ENCODE results near the gene GOLM1. TPM values are rescaled to one million over a fixed set of nuclear protein-coding genes. Genes with fewer than 3 reads are reported as not detected.

Gene GOLM1
- total and polyA plus RNA-seq, 9 donors: 38.0 to 85.9 (median 59.8) TPM

DNA sequence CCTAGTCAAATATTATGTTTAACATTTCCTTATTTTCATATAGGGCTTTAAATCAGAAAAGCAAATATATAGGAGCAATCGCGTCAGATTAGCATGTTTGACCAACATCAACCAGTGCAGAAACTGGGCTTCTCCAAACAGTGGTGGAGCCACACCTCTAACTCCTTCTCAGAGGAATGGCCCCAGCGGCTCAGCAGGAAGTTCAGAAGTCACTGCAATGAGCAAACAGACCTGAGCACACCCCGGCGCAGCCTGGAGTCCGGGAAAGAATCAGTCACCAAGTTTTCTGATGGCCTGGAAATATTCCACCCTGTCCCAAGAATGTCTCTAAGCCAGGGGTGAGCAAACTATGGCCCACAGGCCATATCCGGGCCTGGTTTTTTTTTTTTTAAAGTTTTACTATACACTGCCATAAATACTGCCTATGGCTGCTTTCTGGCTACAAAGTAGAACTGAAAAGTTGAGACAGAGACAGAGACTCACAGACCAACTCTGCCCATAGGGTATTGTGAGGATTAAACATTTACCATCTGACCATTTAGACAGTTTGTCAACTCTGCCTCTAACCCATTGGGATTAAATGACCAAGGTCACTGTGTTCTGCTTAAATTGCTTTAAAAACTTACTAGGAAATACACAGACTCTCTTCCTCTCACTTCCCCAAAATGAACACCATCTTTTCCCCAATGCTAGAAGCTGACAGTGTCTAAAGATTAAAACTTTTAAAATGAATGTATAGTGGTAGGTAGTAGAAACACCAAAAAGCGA, 5.4 kb downstream of the GOLM1 start:
- Histone ChIP-seq H3K9me3 (replicated peaks; ENCODE audit: control insufficient read depth, low read depth, low read length) (peaks cover 5% of the 10 kb centered on the region), H3K27ac (ENCODE audit: low read length) (peak overlapping the region; percentile 32), H3K4me3 (ENCODE audit: low read length) (no peak overlapping the region), H3K36me3 (ENCODE audit: control insufficient read depth, insufficient read depth, low read length) (peaks cover 3% of the 10 kb centered on the region), H3K4me1 (ENCODE audit: control insufficient read depth, insufficient read depth, low read length) (peaks cover 9% of the 10 kb centered on the region), H3K27me3 (ENCODE audit: control insufficient read depth, insufficient read depth, low read length) (no peaks in the 10 kb centered on the region)
- peak; percentile 18 for DNase-seq
- 71% methylated on average over 4 of the region's 8 CpGs for WGBS (ENCODE audit: insufficient coverage)

DNA sequence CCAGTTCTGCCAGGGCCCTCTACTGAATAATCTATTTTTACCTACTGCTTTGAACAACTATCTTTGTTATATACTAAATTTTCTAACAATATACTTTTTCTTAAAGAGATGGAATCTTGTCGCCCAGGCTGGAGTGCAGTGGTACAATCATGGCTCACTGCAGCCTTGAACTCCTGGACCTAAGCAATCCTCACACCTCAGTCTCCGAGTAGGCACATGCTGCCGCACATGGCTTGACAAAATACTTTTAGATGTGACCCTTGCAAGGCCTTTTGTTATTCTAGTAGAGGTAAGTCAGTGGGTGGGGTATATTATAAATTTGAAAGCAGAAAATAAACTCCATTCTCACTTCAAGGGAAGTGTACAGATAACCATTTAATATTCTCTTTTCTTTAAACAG, 7.9 kb downstream of the GOLM1 start:
- WGBS (ENCODE audit: insufficient coverage): no CpG with 5 or more reads among the region's 3 CpGs
- H3K4me1 ChIP-seq (ENCODE audit: control insufficient read depth, insufficient read depth, low read length): no peaks in the 10 kb centered on the region
- peaks cover 3% of the 10 kb centered on the region for H3K36me3 ChIP-seq (ENCODE audit: control insufficient read depth, insufficient read depth, low read length)
- H3K4me3 ChIP-seq (ENCODE audit: low read length): no peak overlapping the region
- H3K9me3 ChIP-seq (replicated peaks; ENCODE audit: control insufficient read depth, low read depth, low read length): peaks cover 5% of the 10 kb centered on the region
- no peaks in the 10 kb centered on the region for H3K27me3 ChIP-seq (ENCODE audit: control insufficient read depth, insufficient read depth, low read length)
- H3K27ac ChIP-seq (ENCODE audit: low read length): no peak overlapping the region
- DNase-seq: no peak

DNA sequence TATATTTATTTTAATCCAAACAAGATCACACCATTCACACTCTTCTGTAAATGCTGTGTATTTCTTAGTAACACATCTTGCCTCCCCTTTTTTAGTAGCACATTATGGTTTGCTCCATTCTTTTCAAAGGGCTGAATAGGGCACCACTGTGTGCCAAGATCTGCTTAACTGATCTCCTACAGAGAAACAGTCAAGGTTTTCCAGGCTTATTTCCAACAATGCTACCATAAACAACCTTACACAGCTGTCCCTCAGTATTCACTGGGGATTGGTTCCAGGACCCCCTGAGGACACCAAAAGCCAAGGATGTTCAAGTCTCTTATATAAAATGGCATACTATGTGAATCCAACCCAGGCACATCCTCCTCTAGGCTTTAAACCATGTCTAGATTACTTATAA, 16.5 kb downstream of the GOLM1 start:
- H3K27me3 ChIP-seq (ENCODE audit: control insufficient read depth, insufficient read depth, low read length): no peaks in the 10 kb centered on the region
- H3K9me3 ChIP-seq (replicated peaks; ENCODE audit: control insufficient read depth, low read depth, low read length): no peaks in the 10 kb centered on the region
- no peak overlapping the region for H3K27ac ChIP-seq (ENCODE audit: low read length)
- no peak for DNase-seq
- peaks cover 14% of the 10 kb centered on the region for H3K36me3 ChIP-seq (ENCODE audit: control insufficient read depth, insufficient read depth, low read length)
- H3K4me3 ChIP-seq (ENCODE audit: low read length): no peak overlapping the region
- H3K4me1 ChIP-seq (ENCODE audit: control insufficient read depth, insufficient read depth, low read length): no peaks in the 10 kb centered on the region

DNA sequence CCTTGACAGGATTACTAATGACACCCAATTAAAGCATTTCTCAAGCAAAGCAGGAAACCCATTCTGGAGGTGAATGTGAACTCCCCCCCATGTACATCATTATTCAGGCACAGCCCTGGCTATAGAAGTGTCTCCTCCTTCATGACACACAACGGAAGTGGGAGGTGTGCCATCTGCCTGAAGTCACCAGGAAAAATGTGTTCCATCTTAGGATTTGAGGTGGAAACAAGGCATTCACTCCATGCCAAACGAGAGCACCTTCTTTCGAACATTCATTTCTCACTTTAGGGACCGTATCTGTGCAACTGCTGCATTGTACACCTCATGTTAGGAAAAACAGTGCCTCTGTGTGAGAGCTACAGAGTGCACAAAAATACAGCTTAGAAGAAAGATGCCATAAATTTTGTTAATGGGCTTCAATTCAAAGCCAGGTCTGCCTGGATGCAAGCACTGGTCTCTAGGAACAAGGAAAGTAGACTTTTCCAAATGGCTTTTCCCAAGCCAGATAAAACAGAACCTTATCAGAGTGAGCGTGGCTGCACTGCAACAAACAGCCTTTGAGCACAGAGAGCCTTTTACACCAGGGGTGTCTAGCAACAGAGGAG, 19.4 kb downstream of the GOLM1 start:
- H3K4me1 ChIP-seq (ENCODE audit: control insufficient read depth, insufficient read depth, low read length): no peaks in the 10 kb centered on the region
- H3K27ac ChIP-seq (ENCODE audit: low read length): no peak overlapping the region
- no peaks in the 10 kb centered on the region for H3K27me3 ChIP-seq (ENCODE audit: control insufficient read depth, insufficient read depth, low read length)
- no peak overlapping the region for H3K4me3 ChIP-seq (ENCODE audit: low read length)
- peaks cover 29% of the 10 kb centered on the region for H3K36me3 ChIP-seq (ENCODE audit: control insufficient read depth, insufficient read depth, low read length)
- peak; percentile 33 for DNase-seq
- 58% methylated on average over 2 of the region's 5 CpGs for WGBS (ENCODE audit: insufficient coverage)
- H3K9me3 ChIP-seq (replicated peaks; ENCODE audit: control insufficient read depth, low read depth, low read length): no peaks in the 10 kb centered on the region

DNA sequence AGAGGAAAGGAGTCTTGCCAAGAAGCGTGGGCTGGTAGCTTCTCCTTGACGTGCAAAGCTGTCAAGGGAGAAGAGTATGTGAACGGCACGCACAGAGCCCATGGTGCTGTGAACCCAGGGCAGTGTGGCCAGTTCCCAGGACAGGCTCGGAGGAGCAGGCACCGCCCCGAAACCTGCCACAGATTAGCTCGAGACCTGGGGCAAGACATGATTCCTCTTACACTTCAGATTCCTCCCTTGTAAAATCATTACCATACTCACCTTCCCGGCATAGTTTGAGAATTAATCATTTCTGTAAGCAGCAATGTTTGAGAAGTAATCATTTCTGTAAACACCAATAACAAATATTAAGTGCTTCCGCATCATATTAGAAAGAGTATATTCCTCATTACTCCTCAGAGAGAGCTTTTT, 19.9 kb downstream of the GOLM1 start:
- peaks cover 34% of the 10 kb centered on the region for H3K36me3 ChIP-seq (ENCODE audit: control insufficient read depth, insufficient read depth, low read length)
- 64% methylated on average over 7 of the region's 10 CpGs for WGBS (ENCODE audit: insufficient coverage)

DNA sequence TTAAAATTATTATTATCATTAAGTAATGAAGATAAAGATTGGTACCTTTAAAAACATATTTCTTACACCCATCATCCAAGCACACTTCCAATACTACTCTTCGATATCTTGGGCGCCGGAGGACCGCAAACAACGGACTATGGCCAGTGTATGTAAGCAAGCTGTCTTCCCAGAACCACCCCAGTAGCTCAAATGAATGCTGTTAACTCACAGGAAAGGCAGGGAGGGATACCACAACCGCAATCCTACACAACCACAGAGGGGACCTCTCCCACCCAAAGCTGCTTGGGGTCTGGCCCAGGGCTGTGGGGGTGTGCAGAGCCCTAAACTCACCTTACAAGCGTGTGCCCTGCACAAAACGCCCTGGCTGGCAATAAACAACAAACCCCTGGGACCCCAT, 20.6 kb downstream of the GOLM1 start:
- no peaks in the 10 kb centered on the region for H3K9me3 ChIP-seq (replicated peaks; ENCODE audit: control insufficient read depth, low read depth, low read length)
- no peaks in the 10 kb centered on the region for H3K4me1 ChIP-seq (ENCODE audit: control insufficient read depth, insufficient read depth, low read length)
- WGBS (ENCODE audit: insufficient coverage): 88% methylated on average over 2 of the region's 8 CpGs
- H3K36me3 ChIP-seq (ENCODE audit: control insufficient read depth, insufficient read depth, low read length): peaks cover 39% of the 10 kb centered on the region
- no peak overlapping the region for H3K4me3 ChIP-seq (ENCODE audit: low read length)
- DNase-seq: no peak
- no peaks in the 10 kb centered on the region for H3K27me3 ChIP-seq (ENCODE audit: control insufficient read depth, insufficient read depth, low read length)
- H3K27ac ChIP-seq (ENCODE audit: low read length): no peak overlapping the region

More for the DNA sequence above, 19.9 kb downstream of the GOLM1 start:
- Histone ChIP-seq H3K27ac (ENCODE audit: low read length) (no peak overlapping the region), H3K4me1 (ENCODE audit: control insufficient read depth, insufficient read depth, low read length) (no peaks in the 10 kb centered on the region), H3K9me3 (replicated peaks; ENCODE audit: control insufficient read depth, low read depth, low read length) (no peaks in the 10 kb centered on the region), H3K27me3 (ENCODE audit: control insufficient read depth, insufficient read depth, low read length) (no peaks in the 10 kb centered on the region), H3K4me3 (ENCODE audit: low read length) (no peak overlapping the region)
- DNase-seq: no peak

DNA sequence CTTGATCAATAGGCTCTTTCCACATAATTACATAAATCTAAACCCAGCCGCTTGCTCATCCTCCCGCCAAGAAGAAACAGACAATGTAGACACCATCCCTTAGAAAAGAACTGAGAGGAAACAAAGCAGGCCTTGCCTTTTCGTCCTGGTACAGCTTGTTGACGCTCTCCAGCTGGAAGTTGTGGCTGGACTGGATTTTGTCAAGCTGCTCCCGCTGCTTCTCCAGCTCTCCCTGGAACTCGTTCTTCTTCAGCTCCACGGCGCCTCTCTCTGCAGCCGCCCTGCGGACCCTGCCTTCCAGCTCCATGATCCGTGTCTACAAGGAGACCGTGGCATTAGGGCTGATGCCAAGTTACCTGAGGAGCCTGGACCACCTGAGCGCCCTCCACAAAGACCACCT, 22.1 kb downstream of the GOLM1 start:
- H3K4me1 ChIP-seq (ENCODE audit: control insufficient read depth, insufficient read depth, low read length): no peaks in the 10 kb centered on the region
- H3K27ac ChIP-seq (ENCODE audit: low read length): no peak overlapping the region
- no peak for DNase-seq
- 84% methylated on average over 13 of the region's 13 CpGs for WGBS (ENCODE audit: insufficient coverage)
- no peaks in the 10 kb centered on the region for H3K9me3 ChIP-seq (replicated peaks; ENCODE audit: control insufficient read depth, low read depth, low read length)
- no peaks in the 10 kb centered on the region for H3K27me3 ChIP-seq (ENCODE audit: control insufficient read depth, insufficient read depth, low read length)
- peaks cover 45% of the 10 kb centered on the region for H3K36me3 ChIP-seq (ENCODE audit: control insufficient read depth, insufficient read depth, low read length)
- no peak overlapping the region for H3K4me3 ChIP-seq (ENCODE audit: low read length)

DNA sequence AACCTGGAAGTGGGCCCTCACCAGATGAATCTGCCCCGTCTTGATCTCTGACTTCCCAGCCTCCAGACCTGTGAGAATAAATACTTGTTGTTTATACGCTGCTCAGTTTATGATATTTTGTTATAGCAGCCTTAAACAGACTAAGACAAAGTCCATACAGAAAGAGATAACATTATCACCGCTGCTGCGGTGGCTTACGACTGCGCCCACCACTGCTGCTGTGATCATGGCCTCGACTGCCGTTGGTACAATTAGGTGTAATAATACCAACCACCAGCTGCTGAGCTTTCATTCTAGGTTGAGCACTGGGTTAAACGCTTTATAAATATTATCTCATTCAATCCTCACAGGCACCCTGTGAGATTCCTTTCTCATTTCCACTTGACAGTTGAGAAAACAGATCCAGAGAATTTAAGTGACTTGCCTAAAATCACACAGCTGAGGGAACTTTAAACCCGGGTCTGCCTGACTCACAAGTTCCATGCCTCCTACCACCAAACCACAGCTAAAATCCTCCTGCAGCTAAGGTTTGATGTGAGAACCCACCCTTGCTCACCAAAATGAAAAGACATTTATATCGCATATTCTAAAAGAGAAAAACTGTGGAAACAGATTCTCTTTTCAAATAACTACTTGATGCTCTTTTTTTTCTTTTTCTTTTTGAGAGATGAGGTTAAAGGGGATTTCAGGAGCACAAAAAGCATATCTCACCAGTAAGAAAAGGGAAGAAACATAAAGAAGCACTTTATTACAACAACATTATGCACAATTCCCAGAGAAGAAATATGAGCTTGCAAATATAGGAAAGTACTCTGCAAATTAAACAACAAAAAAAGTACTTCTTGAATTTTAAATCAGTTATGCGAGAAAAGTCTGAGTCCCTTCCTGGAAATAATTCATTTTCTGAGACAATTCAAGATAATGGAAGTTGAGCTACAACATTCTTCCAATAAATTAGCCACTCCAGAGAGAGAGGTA, 23.9 kb downstream of the GOLM1 start:
- 90% methylated on average over 7 of the region's 12 CpGs for WGBS (ENCODE audit: insufficient coverage)
- Histone ChIP-seq H3K27me3 (ENCODE audit: control insufficient read depth, insufficient read depth, low read length) (no peaks in the 10 kb centered on the region), H3K36me3 (ENCODE audit: control insufficient read depth, insufficient read depth, low read length) (peaks cover 47% of the 10 kb centered on the region), H3K27ac (ENCODE audit: low read length) (no peak overlapping the region), H3K4me1 (ENCODE audit: control insufficient read depth, insufficient read depth, low read length) (no peaks in the 10 kb centered on the region), H3K9me3 (replicated peaks; ENCODE audit: control insufficient read depth, low read depth, low read length) (no peaks in the 10 kb centered on the region), H3K4me3 (ENCODE audit: low read length) (no peak overlapping the region)
- DNase-seq: no peak

DNA sequence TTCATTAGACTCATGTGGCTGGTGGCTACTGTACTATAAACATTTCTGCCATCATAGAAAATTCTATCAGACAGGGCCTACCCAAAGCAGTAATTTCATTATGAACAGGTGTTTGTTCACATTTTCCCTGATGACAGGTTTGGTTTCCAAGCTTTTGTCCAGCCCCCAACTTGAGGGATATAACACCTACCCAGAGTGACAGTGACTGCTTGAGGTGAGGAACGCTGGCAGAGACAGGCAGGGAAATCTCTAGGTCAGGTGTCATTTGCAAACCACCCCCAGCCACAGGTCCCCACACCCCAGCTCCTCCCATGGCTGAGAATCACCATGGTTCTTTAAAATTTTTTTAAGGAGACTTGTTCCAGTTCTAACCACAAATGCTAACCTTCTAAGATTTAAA, 25.5 kb downstream of the GOLM1 start:
- Histone ChIP-seq H3K9me3 (replicated peaks; ENCODE audit: control insufficient read depth, low read depth, low read length) (no peaks in the 10 kb centered on the region), H3K36me3 (ENCODE audit: control insufficient read depth, insufficient read depth, low read length) (peaks cover 43% of the 10 kb centered on the region), H3K4me1 (ENCODE audit: control insufficient read depth, insufficient read depth, low read length) (no peaks in the 10 kb centered on the region), H3K4me3 (ENCODE audit: low read length) (no peak overlapping the region), H3K27ac (ENCODE audit: low read length) (no peak overlapping the region), H3K27me3 (ENCODE audit: control insufficient read depth, insufficient read depth, low read length) (no peaks in the 10 kb centered on the region)
- no peak for DNase-seq
- no CpG with 5 or more reads among the region's 1 CpG for WGBS (ENCODE audit: insufficient coverage)

DNA sequence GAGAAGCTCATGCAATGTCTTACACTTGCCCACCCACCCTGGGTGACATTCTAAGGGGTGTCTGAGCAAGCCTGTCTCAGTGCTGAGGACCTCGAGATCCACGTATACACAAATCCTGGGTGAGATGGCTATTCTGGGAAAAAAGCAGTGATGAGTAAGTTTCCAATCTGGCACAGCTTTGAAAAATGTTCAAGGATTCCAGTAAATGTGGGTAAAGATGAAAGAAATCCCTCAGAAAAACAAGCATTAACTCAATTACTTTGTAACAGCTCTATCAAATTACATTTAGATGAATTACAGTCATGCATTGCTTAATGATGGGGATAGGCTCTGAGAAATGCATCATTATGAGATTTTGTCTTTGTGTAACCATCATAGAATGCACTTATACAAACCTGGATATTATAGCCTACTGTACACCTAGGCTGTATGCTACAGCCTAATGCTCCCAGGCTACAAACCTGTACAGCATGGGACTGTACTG, 26.9 kb downstream of the GOLM1 start:
- WGBS (ENCODE audit: insufficient coverage): no CpG with 5 or more reads among the region's 2 CpGs
- H3K27me3 ChIP-seq (ENCODE audit: control insufficient read depth, insufficient read depth, low read length): no peaks in the 10 kb centered on the region
- no peaks in the 10 kb centered on the region for H3K9me3 ChIP-seq (replicated peaks; ENCODE audit: control insufficient read depth, low read depth, low read length)
- H3K36me3 ChIP-seq (ENCODE audit: control insufficient read depth, insufficient read depth, low read length): peaks cover 33% of the 10 kb centered on the region
- no peak for DNase-seq
- H3K4me3 ChIP-seq (ENCODE audit: low read length): no peak overlapping the region
- no peak overlapping the region for H3K27ac ChIP-seq (ENCODE audit: low read length)
- H3K4me1 ChIP-seq (ENCODE audit: control insufficient read depth, insufficient read depth, low read length): no peaks in the 10 kb centered on the region

Measured in muscle of leg (tissue), 11 donors.